ENCODE measurements around the gene HOXA10. TPM values are rescaled to one million over a fixed set of nuclear protein-coding genes. Genes with fewer than 3 reads are reported as not detected.

The HOXA10 gene
- total RNA-seq, 1 experiment from 2014 or later = 9.5 TPM

- peak in 1 of 2 experiments; percentile 27 for DNase-seq
- no TSS peak for BruUV-seq (replicated peaks)
- TF ChIP-seq, protein P1, sequence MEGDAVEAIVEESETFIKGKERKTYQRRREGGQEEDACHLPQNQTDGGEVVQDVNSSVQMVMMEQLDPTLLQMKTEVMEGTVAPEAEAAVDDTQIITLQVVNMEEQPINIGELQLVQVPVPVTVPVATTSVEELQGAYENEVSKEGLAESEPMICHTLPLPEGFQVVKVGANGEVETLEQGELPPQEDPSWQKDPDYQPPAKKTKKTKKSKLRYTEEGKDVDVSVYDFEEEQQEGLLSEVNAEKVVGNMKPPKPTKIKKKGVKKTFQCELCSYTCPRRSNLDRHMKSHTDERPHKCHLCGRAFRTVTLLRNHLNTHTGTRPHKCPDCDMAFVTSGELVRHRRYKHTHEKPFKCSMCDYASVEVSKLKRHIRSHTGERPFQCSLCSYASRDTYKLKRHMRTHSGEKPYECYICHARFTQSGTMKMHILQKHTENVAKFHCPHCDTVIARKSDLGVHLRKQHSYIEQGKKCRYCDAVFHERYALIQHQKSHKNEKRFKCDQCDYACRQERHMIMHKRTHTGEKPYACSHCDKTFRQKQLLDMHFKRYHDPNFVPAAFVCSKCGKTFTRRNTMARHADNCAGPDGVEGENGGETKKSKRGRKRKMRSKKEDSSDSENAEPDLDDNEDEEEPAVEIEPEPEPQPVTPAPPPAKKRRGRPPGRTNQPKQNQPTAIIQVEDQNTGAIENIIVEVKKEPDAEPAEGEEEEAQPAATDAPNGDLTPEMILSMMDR (IDR thresholded peaks at IDR 0.05; ENCODE audit: insufficient read depth in 1 of 2, low read depth in 1 of 2, low read length in 1 of 2, severe bottlenecking in 1 of 2, unreplicated experiment in 1 of 2) = no peak
- Mint-ChIP-seq H3K9me3 (ENCODE audit: unreplicated experiment) (no peaks in the 10 kb centered on the region), H3K27ac (ENCODE audit: unreplicated experiment) (peak overlapping the region; percentile 93), H3K4me1 (ENCODE audit: low read depth, unreplicated experiment) (peaks cover 7% of the 10 kb centered on the region), H3K36me3 (ENCODE audit: insufficient read depth, unreplicated experiment) (peaks cover 27% of the 10 kb centered on the region), H3K27me3 (ENCODE audit: insufficient read depth, unreplicated experiment) (no peaks in the 10 kb centered on the region), H3K4me3 (ENCODE audit: unreplicated experiment) (peak overlapping the region; percentile 93)
- ChIA-PET POLR2A (no interaction called here), CTCF (no interaction called here)
- intact Hi-C loops (cut with micrococcal nuclease; ENCODE audit: unreplicated experiment) = no loop called here
- H3K9me3 ChIP-seq = no peaks in the 10 kb centered on the region
- peak overlapping the region; percentile 49 for H3K4me3 ChIP-seq (ENCODE audit: low read depth, low read length)
- H3K27me3 ChIP-seq (replicated peaks; ENCODE audit: control insufficient read depth, insufficient read depth, low read length) = no peaks in the 10 kb centered on the region
- peaks cover 6% of the 10 kb centered on the region for H3K4me1 ChIP-seq
- no peaks in the 10 kb centered on the region; the same call in 1 of the 2 replicates for H3K36me3 ChIP-seq (ENCODE audit: control insufficient read depth, insufficient read depth, low read length)
Observed at GRCh38 chr7:27154901-27155815, 19.0 kb downstream of the HOXA10 start.

DNA sequence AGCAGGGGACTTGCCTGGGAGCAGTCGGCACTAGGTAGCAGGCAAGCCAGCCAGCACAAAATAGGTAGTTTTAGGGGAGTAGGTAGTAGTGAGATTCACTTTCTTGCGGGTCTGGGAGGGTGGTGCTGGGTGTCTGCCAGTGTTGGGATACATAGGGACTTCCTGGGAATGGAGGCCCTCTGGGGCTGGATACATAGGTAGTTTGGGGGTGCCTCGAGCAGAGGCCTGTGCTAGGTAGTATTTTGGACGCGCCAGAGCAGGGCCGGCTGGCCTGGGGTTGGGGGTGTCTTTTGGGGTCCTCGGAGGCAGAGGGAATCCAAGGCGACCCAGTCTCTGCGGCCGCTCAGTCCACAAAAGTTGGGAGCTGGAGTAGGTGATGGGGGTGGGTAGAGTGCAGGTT, 19.8 kb downstream of the HOXA10 start:
- intact Hi-C loops (cut with micrococcal nuclease; ENCODE audit: unreplicated experiment) = no loop called here

GRCh38 chr7:27153526-27153925, 20.6 kb downstream of the HOXA10 start:
- Mint-ChIP-seq H3K4me1 (ENCODE audit: low read depth, unreplicated experiment) (no peaks in the 10 kb centered on the region), H3K27ac (ENCODE audit: unreplicated experiment) (no peak overlapping the region), H3K4me3 (ENCODE audit: unreplicated experiment) (no peak overlapping the region), H3K27me3 (ENCODE audit: insufficient read depth, unreplicated experiment) (no peaks in the 10 kb centered on the region), H3K9me3 (ENCODE audit: unreplicated experiment) (no peaks in the 10 kb centered on the region), H3K36me3 (ENCODE audit: insufficient read depth, unreplicated experiment) (peaks cover 27% of the 10 kb centered on the region)
- peaks cover 16% of the 10 kb centered on the region for H3K4me1 ChIP-seq
- DNase-seq = no peak
- TF ChIP-seq, protein P1 (IDR thresholded peaks at IDR 0.05; ENCODE audit: insufficient read depth in 1 of 2, low read depth in 1 of 2, low read length in 1 of 2, severe bottlenecking in 1 of 2, unreplicated experiment in 1 of 2) = no peak
- H3K27me3 ChIP-seq (replicated peaks; ENCODE audit: control insufficient read depth, insufficient read depth, low read length) = no peaks in the 10 kb centered on the region
- H3K4me3 ChIP-seq (ENCODE audit: low read depth, low read length) = no peak overlapping the region
- intact Hi-C loops (cut with micrococcal nuclease; ENCODE audit: unreplicated experiment) = no loop called here
- H3K36me3 ChIP-seq (ENCODE audit: control insufficient read depth, insufficient read depth, low read length) = no peaks in the 10 kb centered on the region; the same call in 1 of the 2 replicates
- no peaks in the 10 kb centered on the region for H3K9me3 ChIP-seq
- CTCF ChIA-PET = no interaction called here
- BruUV-seq (replicated peaks) = no TSS peak
- POLR2A ChIA-PET = no interaction called here

More for the DNA sequence above, 19.8 kb downstream of the HOXA10 start:
- Histone ChIP-seq H3K9me3 (no peaks in the 10 kb centered on the region), H3K27me3 (replicated peaks; ENCODE audit: control insufficient read depth, insufficient read depth, low read length) (no peaks in the 10 kb centered on the region), H3K4me1 (peaks cover 8% of the 10 kb centered on the region; the same call in 1 of the 2 replicates), H3K4me3 (ENCODE audit: low read depth, low read length) (no peak overlapping the region), H3K36me3 (ENCODE audit: control insufficient read depth, insufficient read depth, low read length) (no peaks in the 10 kb centered on the region; the same call in 1 of the 2 replicates)
- TF ChIP-seq, protein P1 (IDR thresholded peaks at IDR 0.05; ENCODE audit: insufficient read depth in 1 of 2, low read depth in 1 of 2, low read length in 1 of 2, severe bottlenecking in 1 of 2, unreplicated experiment in 1 of 2) = no peak
- Mint-ChIP-seq H3K9me3 (ENCODE audit: unreplicated experiment) (no peaks in the 10 kb centered on the region), H3K27ac (ENCODE audit: unreplicated experiment) (no peak overlapping the region), H3K36me3 (ENCODE audit: insufficient read depth, unreplicated experiment) (peaks cover 27% of the 10 kb centered on the region), H3K4me1 (ENCODE audit: low read depth, unreplicated experiment) (no peaks in the 10 kb centered on the region), H3K4me3 (ENCODE audit: unreplicated experiment) (no peak overlapping the region), H3K27me3 (ENCODE audit: insufficient read depth, unreplicated experiment) (no peaks in the 10 kb centered on the region)
- TSS peak; percentile 61 for BruUV-seq (replicated peaks)
- CTCF ChIA-PET = no interaction called here
- DNase-seq = no peak
- POLR2A ChIA-PET = no interaction called here

All from Caco-2 (cell line).